GM19397 (cell line): Measurements from ENCODE around the gene MATR3.
A peak's percentile ranks its signal among the peaks of the same experiment; 100 is the strongest.
"Not testable (repeated sequence)": the region's sequence is repeated elsewhere in the genome, so short reads cannot be mapped to it uniquely, and the experiment has no call there.

Experiments
- ATAC-seq: cut with Tn5 transposase; IDR thresholded peaks from one replicate; pipeline ENCODE4 v1.9.1; 2021; ENCODE audit warnings: mild to moderate bottlenecking, moderate library complexity; ENCODE audit not compliant: unreplicated experiment

The MATR3 gene

DNA sequence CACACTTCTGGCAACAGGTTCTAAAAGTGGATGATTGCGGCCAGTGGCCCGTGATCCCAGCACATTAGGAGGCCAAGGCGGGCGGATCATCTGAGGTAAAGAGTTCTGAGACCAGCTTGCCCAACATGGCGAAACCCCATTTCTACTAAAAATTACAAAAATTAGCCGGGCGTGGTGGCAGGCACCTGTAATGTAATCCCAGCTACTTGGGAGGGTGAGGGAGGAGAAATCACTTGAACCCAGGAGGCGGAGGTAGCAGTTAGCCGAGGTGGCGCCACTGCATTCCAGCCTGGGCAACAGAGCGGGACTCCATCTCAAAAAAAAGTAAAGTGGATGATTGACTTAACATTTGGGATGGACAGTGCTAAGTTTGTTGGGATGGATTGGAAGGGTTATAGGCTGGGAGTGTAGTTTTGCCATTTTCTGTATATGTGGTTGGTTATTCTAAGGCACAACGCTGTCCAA, 3.4 kb downstream of the MATR3 start:
- no peak for ATAC-seq

DNA sequence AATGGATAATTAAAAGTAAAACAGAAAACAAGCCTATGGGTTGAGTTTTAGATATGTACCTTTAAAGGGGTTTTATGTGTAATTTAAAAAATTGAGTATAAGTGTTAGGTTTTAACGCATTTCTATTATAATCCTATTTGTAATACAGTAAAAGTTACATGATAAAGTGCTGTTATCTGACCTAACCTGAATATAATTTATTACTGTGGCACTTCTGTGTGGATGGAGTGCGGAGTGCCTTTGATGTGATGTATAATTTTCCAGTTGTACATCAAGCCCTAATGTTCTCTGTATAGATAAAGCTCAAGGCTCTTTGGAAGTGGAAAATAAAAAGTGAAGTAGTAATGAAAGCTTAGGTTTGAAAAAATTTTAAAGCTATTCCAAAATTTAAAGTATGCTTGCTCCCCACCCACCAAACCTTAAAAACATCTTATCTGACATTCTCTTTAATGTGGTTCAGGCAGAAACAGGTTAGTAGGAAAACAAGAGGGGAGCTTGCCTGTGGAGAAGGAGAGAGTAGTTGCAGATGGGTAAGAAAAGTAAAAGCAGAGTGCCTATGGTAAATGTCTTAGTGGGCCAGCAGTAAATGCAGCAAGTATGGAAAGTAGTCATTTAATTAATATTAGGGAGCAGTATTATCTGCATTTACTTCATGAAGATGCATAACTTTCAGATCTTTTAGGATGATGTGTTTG, 4.0 kb downstream of the MATR3 start:
- ATAC-seq, result no peak

DNA sequence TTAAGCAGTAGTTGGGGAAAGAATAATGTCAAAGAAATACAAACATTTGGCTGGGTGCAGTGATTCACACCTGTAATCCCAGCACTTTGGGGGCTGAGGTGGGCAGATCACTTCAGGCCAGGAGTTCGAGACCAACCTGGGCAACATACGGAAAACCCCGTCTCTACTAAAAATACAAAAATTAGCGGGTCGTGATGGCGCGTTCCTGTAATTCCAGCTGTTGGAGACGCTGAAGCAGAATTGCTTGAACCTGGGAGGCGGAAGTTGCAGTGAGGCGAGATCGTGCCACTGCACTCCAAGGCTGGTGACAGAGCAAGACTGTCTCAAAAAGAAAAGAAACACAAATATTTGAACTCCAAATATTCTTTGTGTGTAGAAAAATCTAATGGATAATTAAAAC, 4.7 kb downstream of the MATR3 start:
- no peak for ATAC-seq

GRCh38 chr5:139299486-139299885, 5.9 kb downstream of the MATR3 start:
- ATAC-seq, result no peak

GRCh38 chr5:139301808-139302499, 8.4 kb downstream of the MATR3 start:
- no peak for ATAC-seq

DNA sequence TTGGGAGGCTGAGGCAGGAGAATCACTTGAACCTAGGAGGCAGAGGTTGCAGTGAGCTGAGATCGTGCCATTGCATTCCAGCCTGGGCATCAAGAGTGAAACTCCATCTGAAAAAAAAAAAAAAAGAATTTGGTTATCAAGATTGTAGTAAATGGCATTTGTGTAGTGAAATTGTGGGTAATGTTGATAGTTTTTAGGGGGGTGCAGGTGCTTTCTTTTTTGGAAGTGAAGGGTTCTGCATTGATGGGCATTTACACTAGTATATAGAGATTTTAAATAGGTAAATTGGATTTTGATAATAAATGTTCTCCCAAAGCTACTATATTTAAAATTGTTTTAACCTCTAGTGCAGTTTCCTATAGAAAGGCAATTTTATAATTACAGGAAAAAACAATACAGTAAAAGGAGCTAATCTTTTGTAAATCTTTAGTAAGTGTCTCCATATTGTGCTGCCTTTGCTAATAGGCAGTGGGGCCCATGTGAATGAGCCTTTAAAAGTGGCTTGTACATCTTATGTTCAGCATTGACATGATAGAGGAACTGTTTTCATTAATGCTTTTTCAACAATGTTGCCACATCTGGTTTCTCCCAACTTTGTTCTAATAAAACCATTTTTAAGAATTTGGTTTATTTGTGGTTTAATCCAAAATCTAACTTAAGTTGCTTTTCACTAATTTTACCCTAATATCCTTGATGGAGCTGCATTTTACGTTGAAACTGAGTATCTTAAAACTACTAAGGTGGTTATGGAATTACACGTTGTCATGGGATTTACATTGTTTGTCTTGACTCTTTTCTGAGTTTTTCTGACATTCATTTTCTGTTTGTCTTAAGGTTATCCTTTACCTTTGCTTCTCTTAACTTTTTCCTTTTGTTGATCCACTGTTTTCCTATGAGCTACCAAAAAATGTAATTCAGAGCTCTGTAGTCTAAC, 11.1 kb downstream of the MATR3 start:
- ATAC-seq, result no peak

DNA sequence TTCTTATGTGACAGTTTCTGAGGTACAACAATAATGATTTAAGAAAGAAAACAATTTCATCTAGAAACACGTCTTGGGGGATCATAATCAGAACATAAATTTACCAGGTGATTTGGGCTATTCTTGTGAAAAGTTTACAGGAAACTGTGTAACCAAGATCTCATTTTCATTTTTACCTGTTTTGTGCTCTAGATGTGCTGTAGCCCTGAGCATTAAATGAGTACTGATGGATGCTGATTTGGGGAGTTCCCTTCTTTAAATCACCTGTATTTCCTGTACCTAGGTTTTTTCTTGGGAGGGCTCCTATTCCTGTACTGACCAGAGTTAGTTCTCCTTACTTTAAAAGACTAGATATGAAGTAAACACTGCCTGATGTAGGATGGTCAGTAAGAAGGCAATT, 12.7 kb downstream of the MATR3 start:
- no peak for ATAC-seq

DNA sequence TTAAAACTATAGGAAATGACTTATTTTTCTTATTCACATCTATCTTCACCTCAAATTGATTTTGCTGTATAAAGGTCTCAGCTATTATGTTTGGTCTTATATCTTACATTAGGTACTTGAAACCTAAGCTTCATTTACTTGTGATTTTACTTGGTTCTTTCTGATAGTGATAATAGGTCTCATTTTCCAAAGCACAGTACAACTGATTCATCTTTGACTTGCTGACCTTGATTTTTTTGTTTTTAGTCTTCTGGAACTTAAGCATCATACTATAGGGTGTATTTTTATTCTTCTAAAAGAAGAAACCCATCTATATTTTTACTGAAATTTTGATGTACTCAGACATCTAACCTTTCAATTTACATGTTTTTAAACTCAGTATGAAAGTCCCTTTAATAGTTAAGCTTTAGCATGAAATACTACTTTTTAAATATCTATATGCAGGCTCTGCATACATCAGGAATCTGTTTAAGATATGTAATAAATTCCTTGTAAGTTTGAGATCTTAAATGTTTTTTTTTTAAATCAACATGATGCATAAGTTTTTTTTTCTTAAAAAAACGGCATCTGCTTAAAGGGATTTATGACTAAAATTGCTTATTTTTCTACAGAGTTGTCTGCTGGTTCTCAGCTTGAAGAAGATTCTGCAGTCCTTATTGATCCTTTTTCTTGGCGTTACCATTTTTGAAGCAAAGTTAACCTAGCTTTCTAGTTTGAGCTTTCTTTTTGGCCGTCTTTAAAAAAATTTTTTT, 13.3 kb downstream of the MATR3 start:
- no peak for ATAC-seq

DNA sequence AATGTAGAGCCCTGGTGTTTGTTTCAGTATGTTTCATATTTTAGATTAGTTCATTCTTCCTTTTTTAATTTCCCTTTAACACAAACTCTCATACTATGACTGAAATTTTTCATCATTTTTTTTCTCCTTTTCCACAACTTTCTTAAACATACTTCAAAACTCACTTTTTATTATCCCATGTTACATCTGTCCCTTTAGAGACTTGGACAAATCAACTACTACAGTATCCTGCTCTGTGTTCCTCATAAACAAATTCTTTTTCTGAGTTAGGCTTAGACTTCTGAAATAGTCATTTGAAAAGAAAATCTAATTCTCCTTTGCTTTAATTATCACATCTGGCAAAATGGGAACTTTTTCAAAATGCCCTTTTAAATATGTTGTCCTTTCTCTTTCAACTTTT, 15.3 kb downstream of the MATR3 start:
- no peak for ATAC-seq

GRCh38 chr5:139310715-139311186, 17.2 kb downstream of the MATR3 start:
- ATAC-seq, result not testable (repeated sequence)

- ATAC-seq, result no peak
These were observed 18.5 kb downstream of the MATR3 start for GRCh38 chr5:139312075-139312474.

DNA sequence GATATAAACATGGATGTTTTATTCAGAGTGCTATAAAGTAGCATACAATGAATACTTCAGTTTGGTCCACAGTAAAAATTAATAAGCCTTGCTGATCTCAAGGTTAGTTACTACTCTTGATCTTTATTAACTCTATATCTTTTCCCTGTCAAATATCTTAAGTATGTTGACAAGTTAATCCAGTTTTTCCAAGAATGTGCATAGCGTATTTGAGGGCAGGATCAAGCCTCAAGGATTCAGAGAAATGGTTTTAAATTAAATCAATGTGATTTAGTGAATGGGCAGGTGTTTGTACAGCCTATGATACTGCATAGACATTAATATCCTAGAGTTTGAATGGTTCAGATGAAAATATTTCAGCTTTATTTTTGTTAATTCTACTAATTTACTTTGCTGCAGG, 20.7 kb downstream of the MATR3 start:
- ATAC-seq, result no peak

GRCh38 chr5:139315056-139315615, 21.6 kb downstream of the MATR3 start:
- ATAC-seq, result no peak

DNA sequence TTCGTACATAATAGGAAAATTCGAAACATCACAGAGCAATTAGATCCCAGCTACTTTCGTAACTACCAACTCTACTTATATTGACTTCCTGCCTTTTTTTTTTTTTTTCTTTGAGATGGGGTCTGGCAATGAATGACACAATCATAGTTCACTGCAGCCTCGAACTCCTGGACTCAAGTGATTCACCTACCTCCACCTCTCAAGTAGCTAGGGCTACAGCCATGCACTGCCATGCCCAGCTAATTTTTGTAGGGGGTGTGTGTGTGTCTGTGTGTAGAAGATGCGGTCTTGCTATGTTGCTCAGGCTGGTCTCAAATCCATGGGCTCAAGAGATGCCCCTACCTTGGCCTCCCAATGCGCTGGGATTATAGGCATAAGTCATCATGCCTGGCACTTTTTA, 42.3 kb downstream of the MATR3 start:
- no peak for ATAC-seq

DNA sequence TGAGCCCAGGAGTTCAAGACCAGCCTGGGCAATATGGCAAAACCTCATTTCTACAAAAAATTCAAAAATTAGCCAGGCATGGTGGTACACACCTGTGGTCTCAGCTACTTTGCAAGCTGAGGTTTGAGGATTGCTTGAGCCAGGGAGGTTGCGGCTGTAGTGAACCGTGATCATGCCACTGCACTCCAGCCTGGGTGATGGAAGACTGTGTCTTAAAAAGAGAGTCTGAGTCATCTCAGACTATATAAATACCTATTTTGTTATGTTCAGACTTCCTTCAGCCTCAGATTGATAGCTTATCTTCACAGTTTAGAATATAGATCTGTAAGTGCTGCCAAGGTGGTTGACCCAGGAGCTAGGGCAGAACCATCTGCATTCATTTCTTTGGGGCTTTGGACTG, 46.5 kb downstream of the MATR3 start:
- no peak for ATAC-seq

GRCh38 chr5:139341187-139341688, 47.7 kb downstream of the MATR3 start:
- no peak for ATAC-seq

GRCh38 chr5:139341689-139342422, 48.3 kb downstream of the MATR3 start, which contains the start of gene PAIP2:
TSS of gene PAIP2 (plus strand) at chr5:139341854. CDS start at chr5:139363785, 21,931 bp downstream.
- ATAC-seq, result peak; percentile 92

- ATAC-seq, result peak; percentile 51
These were observed 48.8 kb downstream of the MATR3 start for GRCh38 chr5:139342423-139342723.

GRCh38 chr5:139343476-139343875, 49.9 kb downstream of the MATR3 start:
- ATAC-seq, result no peak
